Measurements from ENCODE around the gene INTS1. TPM values are rescaled to one million over a fixed set of nuclear protein-coding genes. Genes with fewer than 3 reads are reported as not detected.

Gene INTS1
- total RNA-seq, 4 donors from 2014 or later = 45.7 to 96.5 (median 75.8) TPM

- no peak for DNase-seq (ENCODE audit: low spot score in 2 of 2)
- Histone ChIP-seq H3K4me1 (peaks cover 40% of the 10 kb centered on the region), H3K27me3 (no peaks in the 10 kb centered on the region), H3K9me3 (no peaks in the 10 kb centered on the region), H3K4me3 (no peak overlapping the region), H3K27ac (no peak overlapping the region), H3K36me3 (no peaks in the 10 kb centered on the region)
- TF ChIP-seq EP300 (IDR thresholded peaks at IDR 0.05) = no peak
- WGBS = 75% methylated on average over 1 of the region's 11 CpGs
Measured at GRCh38 chr7:1449951-1450350, 54.2 kb downstream of the INTS1 start.

- Histone ChIP-seq H3K9me3 (no peaks in the 10 kb centered on the region), H3K4me3 (no peak overlapping the region), H3K4me1 (peaks cover 36% of the 10 kb centered on the region), H3K36me3 (no peaks in the 10 kb centered on the region), H3K27ac (no peak overlapping the region), H3K27me3 (no peaks in the 10 kb centered on the region)
- no peak for DNase-seq (ENCODE audit: low spot score in 2 of 2)
- TF ChIP-seq CTCF (IDR thresholded peaks at IDR 0.05) (no peak), POLR2A (IDR thresholded peaks at IDR 0.05) (no peak), EP300 (IDR thresholded peaks at IDR 0.05) (no peak), POLR2AphosphoS5 (IDR thresholded peaks at IDR 0.05) (no peak)
- 87% methylated on average over 7 of the region's 13 CpGs for WGBS
Measured at GRCh38 chr7:1449501-1449900, 54.7 kb downstream of the INTS1 start.

- 93% methylated on average over 10 of the region's 14 CpGs for WGBS
- H3K4me3 ChIP-seq = no peak overlapping the region
- H3K36me3 ChIP-seq = no peaks in the 10 kb centered on the region
Measured at GRCh38 chr7:1448958-1449357, 55.2 kb downstream of the INTS1 start.

GRCh38 chr7:1447551-1448244 lies 56.5 kb downstream of the INTS1 start:
- no peak for TF ChIP-seq EP300 (IDR thresholded peaks at IDR 0.05)
- TF ChIP-seq CTCF (IDR thresholded peaks at IDR 0.05) = no peak
- TF ChIP-seq POLR2AphosphoS5 (IDR thresholded peaks at IDR 0.05) = no peak
- no peak for TF ChIP-seq POLR2A (IDR thresholded peaks at IDR 0.05)
- no peak for DNase-seq (ENCODE audit: low spot score in 2 of 2)
- H3K9me3 ChIP-seq = no peaks in the 10 kb centered on the region
- no peak overlapping the region for H3K27ac ChIP-seq
- peaks cover 24% of the 10 kb centered on the region for H3K4me1 ChIP-seq
- H3K36me3 ChIP-seq = no peaks in the 10 kb centered on the region
- H3K27me3 ChIP-seq = no peaks in the 10 kb centered on the region
- WGBS = 80% methylated on average over 2 of the region's 15 CpGs
- H3K4me3 ChIP-seq = no peak overlapping the region

More at GRCh38 chr7:1448958-1449357, 55.2 kb downstream of the INTS1 start:
- Histone ChIP-seq H3K27me3 (no peaks in the 10 kb centered on the region), H3K9me3 (no peaks in the 10 kb centered on the region), H3K4me1 (peaks cover 33% of the 10 kb centered on the region), H3K27ac (no peak overlapping the region)
- TF ChIP-seq EP300 (IDR thresholded peaks at IDR 0.05) (no peak), CTCF (IDR thresholded peaks at IDR 0.05) (no peak), POLR2AphosphoS5 (IDR thresholded peaks at IDR 0.05) (no peak), POLR2A (IDR thresholded peaks at IDR 0.05) (no peak)
- no peak for DNase-seq (ENCODE audit: low spot score in 2 of 2)

GRCh38 chr7:1447112-1447511 lies 57.1 kb downstream of the INTS1 start:
- no peak for DNase-seq (ENCODE audit: low spot score in 2 of 2)
- TF ChIP-seq EP300 (IDR thresholded peaks at IDR 0.05) = no peak
- TF ChIP-seq CTCF (IDR thresholded peaks at IDR 0.05) = no peak
- no peak for TF ChIP-seq POLR2AphosphoS5 (IDR thresholded peaks at IDR 0.05)
- TF ChIP-seq POLR2A (IDR thresholded peaks at IDR 0.05) = no peak
- no peaks in the 10 kb centered on the region for H3K9me3 ChIP-seq
- no peak overlapping the region for H3K4me3 ChIP-seq
- no peaks in the 10 kb centered on the region for H3K27me3 ChIP-seq
- 80% methylated on average over 1 of the region's 11 CpGs for WGBS
- peaks cover 18% of the 10 kb centered on the region for H3K4me1 ChIP-seq
- H3K27ac ChIP-seq = no peak overlapping the region
- H3K36me3 ChIP-seq = peaks cover under 1% of the 10 kb centered on the region
